ENCODE results near the gene FOXP1. TPM values are rescaled to one million over a fixed set of nuclear protein-coding genes. Genes with fewer than 3 reads are reported as not detected.
A peak's percentile ranks its signal among the peaks of the same experiment; 100 is the strongest.

The FOXP1 gene
- polyA plus RNA-seq, 6 donors from 2014 or later = 441 to 620 (median 523) TPM

GRCh38 chr3:71074423-71074822 lies 509.1 kb downstream of the FOXP1 start:
- Mint-ChIP-seq H3K4me1 (peaks cover 59 to 94% (median 87%) of the 10 kb centered on the region in 3 donors), H3K4me3 (no peak overlapping the region), H3K9me3 (no peaks in the 10 kb centered on the region), H3K36me3 (peaks cover 0 to 8% of the 10 kb centered on the region in 2 donors), H3K27me3 (no peaks in the 10 kb centered on the region), H3K27ac (peak overlapping the region in 5 of 6 donors; percentile 60 to 91 (median 69))
- DNase-seq (no peak), ATAC-seq (ENCODE audit: low read depth in 2 of 2) (no peak)

- Mint-ChIP-seq H3K4me3 (no peak overlapping the region), H3K9me3 (no peaks in the 10 kb centered on the region), H3K27ac (peak overlapping the region; percentile 61 to 93 (median 80)), H3K4me1 (peaks cover 58 to 92% (median 87%) of the 10 kb centered on the region in 3 donors), H3K27me3 (no peaks in the 10 kb centered on the region), H3K36me3 (peaks cover 0 to 8% of the 10 kb centered on the region in 2 donors)
- DNase-seq = no peak
- ATAC-seq (ENCODE audit: low read depth in 2 of 2) = no peak
Observed at GRCh38 chr3:71072986-71073385, 510.5 kb downstream of the FOXP1 start.

- no peak overlapping the region for H3K4me3 Mint-ChIP-seq
- no peak for DNase-seq
- peak overlapping the region; percentile 24 to 94 (median 63) for H3K27ac Mint-ChIP-seq
- H3K27me3 Mint-ChIP-seq = no peaks in the 10 kb centered on the region
- no peak for ATAC-seq (ENCODE audit: low read depth in 2 of 2)
- peaks cover 0 to 8% of the 10 kb centered on the region in 2 donors for H3K36me3 Mint-ChIP-seq
- peaks cover 52 to 90% (median 82%) of the 10 kb centered on the region in 3 donors for H3K4me1 Mint-ChIP-seq
- H3K9me3 Mint-ChIP-seq = no peaks in the 10 kb centered on the region
Observed at GRCh38 chr3:71072287-71072686, 511.2 kb downstream of the FOXP1 start.

- no peaks in the 10 kb centered on the region for H3K9me3 Mint-ChIP-seq
- peaks cover 52 to 90% (median 81%) of the 10 kb centered on the region in 3 donors for H3K4me1 Mint-ChIP-seq
- H3K27me3 Mint-ChIP-seq = no peaks in the 10 kb centered on the region
- H3K4me3 Mint-ChIP-seq = peak overlapping the region in 5 of 8 donors; percentile 16 to 85 (median 26)
- DNase-seq (no peak), ATAC-seq (ENCODE audit: low read depth in 2 of 2) (no peak)
- peaks cover 0 to 4% of the 10 kb centered on the region in 2 donors for H3K36me3 Mint-ChIP-seq
- peak overlapping the region; percentile 81 to 97 (median 92) for H3K27ac Mint-ChIP-seq
Observed at GRCh38 chr3:71070497-71071463, 512.7 kb downstream of the FOXP1 start.

- H3K4me3 Mint-ChIP-seq = peak overlapping the region in 7 of 8 donors; percentile 6 to 81 (median 67)
- H3K27ac Mint-ChIP-seq = peak overlapping the region; percentile 76 to 97 (median 92)
Observed at GRCh38 chr3:71069797-71070196, 513.7 kb downstream of the FOXP1 start.

GRCh38 chr3:71067977-71068654 lies 515.4 kb downstream of the FOXP1 start:
- Mint-ChIP-seq H3K27me3 (no peaks in the 10 kb centered on the region), H3K27ac (peak overlapping the region in 5 of 6 donors; percentile 73 to 91 (median 82)), H3K4me1 (peaks cover 41 to 67% (median 63%) of the 10 kb centered on the region in 3 donors), H3K9me3 (no peaks in the 10 kb centered on the region), H3K36me3 (no peaks in the 10 kb centered on the region), H3K4me3 (peak overlapping the region in 4 of 8 donors; percentile 15 to 61 (median 47))
- ATAC-seq (ENCODE audit: low read depth in 2 of 2) (no peak), DNase-seq (no peak)

More at GRCh38 chr3:71069797-71070196, 513.7 kb downstream of the FOXP1 start:
- DNase-seq (peak; percentile 72), ATAC-seq (ENCODE audit: low read depth in 2 of 2) (peak; percentile 30 to 47)
- Mint-ChIP-seq H3K36me3 (peaks cover 0 to 2% of the 10 kb centered on the region in 2 donors), H3K4me1 (peaks cover 50 to 84% (median 79%) of the 10 kb centered on the region in 3 donors), H3K9me3 (no peaks in the 10 kb centered on the region), H3K27me3 (no peaks in the 10 kb centered on the region)

GRCh38 chr3:71066849-71067261 lies 516.7 kb downstream of the FOXP1 start:
- H3K27ac Mint-ChIP-seq = peak overlapping the region in 5 of 6 donors; percentile 98 to 99 (median 99)
- peaks cover 39 to 64% (median 64%) of the 10 kb centered on the region in 3 donors for H3K4me1 Mint-ChIP-seq
- H3K36me3 Mint-ChIP-seq = no peaks in the 10 kb centered on the region
- ATAC-seq (ENCODE audit: low read depth in 2 of 2) = no peak
- H3K27me3 Mint-ChIP-seq = no peaks in the 10 kb centered on the region
- peak overlapping the region in 6 of 8 donors; percentile 84 to 98 (median 93) for H3K4me3 Mint-ChIP-seq
- no peaks in the 10 kb centered on the region for H3K9me3 Mint-ChIP-seq
- DNase-seq = peak; percentile 48

GRCh38 chr3:71066356-71066755 lies 517.2 kb downstream of the FOXP1 start:
- peak; percentile 61 for DNase-seq
- Mint-ChIP-seq H3K27ac (peak overlapping the region in 5 of 6 donors; percentile 98 to 99 (median 99)), H3K36me3 (no peaks in the 10 kb centered on the region), H3K4me1 (peaks cover 38 to 65% (median 63%) of the 10 kb centered on the region in 3 donors), H3K4me3 (peak overlapping the region in 6 of 8 donors; percentile 88 to 98 (median 96)), H3K27me3 (no peaks in the 10 kb centered on the region), H3K9me3 (no peaks in the 10 kb centered on the region)
- peak; percentile 27 to 35 for ATAC-seq (ENCODE audit: low read depth in 2 of 2)

- Mint-ChIP-seq H3K4me3 (peak overlapping the region in 6 of 8 donors; percentile 90 to 98 (median 96)), H3K36me3 (no peaks in the 10 kb centered on the region), H3K9me3 (no peaks in the 10 kb centered on the region), H3K4me1 (peaks cover 35 to 65% (median 63%) of the 10 kb centered on the region in 3 donors), H3K27ac (peak overlapping the region in 5 of 6 donors; percentile 98 to 99 (median 99)), H3K27me3 (no peaks in the 10 kb centered on the region)
- DNase-seq = no peak
- no peak for ATAC-seq (ENCODE audit: low read depth in 2 of 2)
Observed at GRCh38 chr3:71065764-71066013, 517.8 kb downstream of the FOXP1 start.

GRCh38 chr3:71064956-71065763 lies 518.4 kb downstream of the FOXP1 start:
- DNase-seq = peak; percentile 82
- peak; percentile 55 to 56 for ATAC-seq (ENCODE audit: low read depth in 2 of 2)
- Mint-ChIP-seq H3K4me1 (peaks cover 30 to 65% (median 63%) of the 10 kb centered on the region in 3 donors), H3K27ac (peak overlapping the region in 5 of 6 donors; percentile 98 to 99 (median 99)), H3K4me3 (peak overlapping the region in 6 of 8 donors; percentile 90 to 98 (median 96)), H3K9me3 (no peaks in the 10 kb centered on the region), H3K36me3 (no peaks in the 10 kb centered on the region), H3K27me3 (no peaks in the 10 kb centered on the region)

GRCh38 chr3:71064291-71064955 lies 519.1 kb downstream of the FOXP1 start:
- Mint-ChIP-seq H3K36me3 (no peaks in the 10 kb centered on the region), H3K27me3 (no peaks in the 10 kb centered on the region), H3K9me3 (no peaks in the 10 kb centered on the region), H3K4me1 (peaks cover 25 to 63% (median 62%) of the 10 kb centered on the region in 3 donors), H3K4me3 (no peak overlapping the region), H3K27ac (no peak overlapping the region)
- ATAC-seq (ENCODE audit: low read depth in 2 of 2) (peak; percentile 53 to 57), DNase-seq (peak; percentile 79)

- no peaks in the 10 kb centered on the region for H3K36me3 Mint-ChIP-seq
- H3K4me1 Mint-ChIP-seq = peaks cover 24 to 62% (median 57%) of the 10 kb centered on the region in 3 donors
- H3K27me3 Mint-ChIP-seq = no peaks in the 10 kb centered on the region
Observed at GRCh38 chr3:71063773-71064290, 519.7 kb downstream of the FOXP1 start.

More at GRCh38 chr3:71063773-71064290, 519.7 kb downstream of the FOXP1 start:
- H3K4me3 Mint-ChIP-seq = no peak overlapping the region
- ATAC-seq (ENCODE audit: low read depth in 2 of 2) = peak; percentile 3 to 6
- no peaks in the 10 kb centered on the region for H3K9me3 Mint-ChIP-seq
- no peak for DNase-seq
- H3K27ac Mint-ChIP-seq = no peak overlapping the region

All from naive B cell (primary cell).